Heart left ventricle (tissue), 13 donors: ENCODE results near the gene EFS.

Experiments
- CTCF ChIP-seq, 12 donors: fragments of 200-600 bp; sonication (generic) in 4 of 12; IDR thresholded peaks; one replicate each; pipeline versions ENCODE4 v1.5.0 to v1.8.0; 2018 to 2022; ENCODE audit warnings: antibody characterized with exemption in 12 of 12, mild to moderate bottlenecking in 5 of 12
- POLR2A ChIP-seq, 2 donors: fragments of 450-650 bp; IDR thresholded peaks; one replicate each; pipeline ENCODE4 v1.6.1; 2017; ENCODE audit warnings: antibody characterized with exemption in 2 of 2, mild to moderate bottlenecking in 2 of 2, moderate library complexity in 2 of 2
- donor health status: ischemic (EF 13 %, LVEDD 7.1; RV severe dilation, severe dysfunction).
- donor health status: DM: no; HTN: yes; CAD: no.
- donor health status: DM: no; HTN: no; CAD: no.
- donor health status: ischemic (EF 25% LVEDD 6.9; RV normal size, moderate dysfunction).
- donor health status: ischemic (EF 25% LVEDD 5.7; RV mildly dilated, moderate dysfunction).
- donor health status: ischemic (EF 35%, LVEDD 5.7; RV mildly dilated, moderate dysfunction).
- donor health status: nonischemic (EF 11% LVEDD 7.7; RV severe dilation, severe dysfunction).
- donor health status: DM: yes; HTN: yes; CAD: no.
- donor health status: PGD.
- donor health status: ischemic (EF 29% LVEDD 5.4; RV normal size, mild dysfunction).
- donor health status: nonischemic (EF 23%, LVEDD 6.1; RV moderate dilation, normal function).

- TF ChIP-seq POLR2A (IDR thresholded peaks at IDR 0.05) (no peak), CTCF (IDR thresholded peaks at IDR 0.05) (no peak)
Measured at GRCh38 chr14:23310546-23310945, 54.4 kb downstream of the EFS start.
